HS-27A (cell line): ENCODE data around the gene ZNRF1.

ENCODE experiments used
- DNase-seq: peaks from one replicate; pipeline ENCODE4 v3.0.0-alpha.2; 2012; ENCODE audit warnings: low read depth, missing footprints

ZNRF1 gene

DNA sequence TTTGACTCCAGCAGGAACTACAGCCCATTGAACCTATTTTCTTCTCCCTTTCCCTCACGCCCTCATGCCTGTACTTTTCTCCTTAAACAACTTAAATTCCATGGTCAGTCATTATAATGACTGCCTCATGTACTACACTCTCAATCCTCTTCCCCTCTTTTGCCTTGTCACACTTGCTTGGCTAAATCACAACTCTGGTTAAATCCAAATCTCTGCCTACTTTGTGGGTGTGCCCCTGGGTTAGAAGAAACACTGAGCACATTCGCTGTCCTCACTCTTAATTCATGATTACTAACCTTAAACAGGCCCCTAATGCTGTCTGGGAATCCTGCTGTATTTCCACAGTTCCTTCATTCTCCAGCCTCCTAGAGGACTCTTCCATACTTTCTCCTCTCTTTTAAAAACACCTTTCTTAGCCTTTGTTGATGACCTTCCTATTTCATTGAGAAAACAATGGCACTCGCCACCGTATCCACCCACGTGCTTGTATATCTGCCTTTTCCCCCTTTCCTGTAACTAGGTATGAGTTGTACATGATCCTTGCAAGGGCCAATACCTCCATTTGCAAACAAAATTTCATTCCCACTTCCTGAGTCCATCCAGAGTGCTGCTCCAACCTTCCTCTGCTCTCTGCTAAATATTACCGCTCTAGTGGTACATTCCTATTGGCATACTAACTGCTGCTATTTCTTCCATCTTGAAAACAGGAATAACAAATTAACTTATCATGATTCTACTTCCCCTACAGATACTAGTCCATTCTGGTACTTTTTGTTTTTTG, 28.9 kb downstream of the ZNRF1 start:
- DNase-seq = no peak

DNA sequence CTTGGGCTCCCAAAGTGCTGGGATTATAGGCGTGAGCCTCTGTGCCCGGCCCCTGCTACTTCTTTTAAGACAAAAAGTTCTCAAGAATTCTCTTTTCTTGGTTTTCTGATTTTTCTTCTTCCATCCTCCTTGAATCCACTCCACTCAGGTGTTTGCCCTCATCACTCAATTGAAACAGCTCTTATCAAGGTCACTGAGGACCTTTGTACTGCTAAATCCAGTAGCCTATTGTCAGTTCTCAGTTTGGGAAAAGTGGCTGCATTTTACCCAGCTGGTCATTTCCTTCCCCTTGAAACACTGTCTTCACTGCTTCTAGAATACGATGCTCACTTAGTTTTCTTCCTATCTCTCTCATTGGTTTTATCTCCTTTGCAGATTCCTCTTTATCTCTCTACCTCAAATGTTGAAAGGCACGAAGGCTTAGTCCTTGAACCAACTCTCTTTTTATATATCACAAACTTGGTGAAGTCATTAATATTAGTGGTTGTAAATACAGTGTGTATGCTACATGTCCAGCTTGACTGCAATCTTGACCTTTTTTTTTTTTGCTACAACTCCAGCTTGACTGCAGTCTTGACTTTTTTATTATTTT, 29.8 kb downstream of the ZNRF1 start:
- no peak for DNase-seq

DNA sequence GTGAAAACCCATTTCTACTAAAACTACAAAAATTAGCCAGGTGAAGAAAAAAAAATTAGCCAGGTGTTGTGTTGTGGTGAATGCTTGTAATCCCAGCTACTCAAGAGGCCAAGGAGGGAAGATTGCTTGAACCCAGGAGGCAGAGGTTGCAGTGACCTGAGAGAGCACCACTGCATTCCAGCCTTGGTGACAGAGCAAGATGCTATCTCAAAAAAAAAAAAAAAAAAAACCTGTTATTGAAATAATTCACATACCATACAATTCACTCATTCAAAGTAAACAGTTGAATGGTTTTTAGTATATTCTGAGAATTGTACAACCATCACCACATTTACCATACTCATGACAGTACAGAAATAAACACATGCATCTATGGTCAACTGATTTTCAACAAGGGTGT, 31.0 kb downstream of the ZNRF1 start:
- peak; percentile 72 for DNase-seq

DNA sequence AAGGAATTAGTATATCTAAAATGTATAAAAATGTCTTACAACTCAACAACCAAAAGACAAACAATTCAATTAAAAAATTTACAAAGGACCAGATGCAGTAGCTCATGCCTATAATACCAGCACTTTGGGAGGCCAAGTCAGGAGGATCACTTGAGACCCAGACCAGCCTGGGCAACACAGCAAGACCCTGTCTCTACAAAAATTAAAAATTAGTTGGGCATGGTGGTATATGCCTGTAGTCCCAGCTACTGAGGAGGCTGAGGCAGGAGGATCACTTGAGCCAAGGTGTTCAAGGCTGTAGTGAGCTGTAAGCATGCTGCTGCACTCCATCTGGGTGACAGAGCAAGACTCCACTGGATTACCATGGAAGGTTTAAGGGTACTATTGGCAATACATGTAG, 33.8 kb downstream of the ZNRF1 start:
- DNase-seq = no peak

DNA sequence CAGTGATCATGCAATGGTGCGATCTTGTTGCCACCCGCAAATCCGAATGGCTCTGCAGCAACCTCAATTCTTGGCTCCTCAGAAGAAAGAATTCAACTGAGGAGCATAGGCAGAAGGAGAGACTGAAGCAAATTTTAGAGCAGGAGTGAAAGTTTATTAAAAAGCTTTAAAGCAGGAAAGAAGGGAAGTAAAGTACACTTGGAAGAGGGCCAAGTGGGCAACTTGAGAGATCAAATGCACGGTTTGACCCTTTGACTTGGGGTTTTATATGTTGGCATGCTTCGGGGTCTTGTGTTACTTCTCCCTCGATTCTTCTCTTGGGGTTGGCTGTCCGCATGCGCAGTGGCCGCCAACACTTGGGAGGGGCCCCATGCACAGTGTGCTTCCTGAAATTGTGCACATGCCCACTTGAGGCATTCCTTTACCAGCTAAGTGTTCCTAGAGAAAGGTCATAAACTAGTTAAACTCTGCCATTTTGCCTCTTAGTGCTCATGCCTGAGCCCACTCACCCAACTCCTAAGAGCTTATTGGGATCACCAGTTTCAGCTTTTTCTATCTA, 36.7 kb downstream of the ZNRF1 start:
- no peak for DNase-seq

DNA sequence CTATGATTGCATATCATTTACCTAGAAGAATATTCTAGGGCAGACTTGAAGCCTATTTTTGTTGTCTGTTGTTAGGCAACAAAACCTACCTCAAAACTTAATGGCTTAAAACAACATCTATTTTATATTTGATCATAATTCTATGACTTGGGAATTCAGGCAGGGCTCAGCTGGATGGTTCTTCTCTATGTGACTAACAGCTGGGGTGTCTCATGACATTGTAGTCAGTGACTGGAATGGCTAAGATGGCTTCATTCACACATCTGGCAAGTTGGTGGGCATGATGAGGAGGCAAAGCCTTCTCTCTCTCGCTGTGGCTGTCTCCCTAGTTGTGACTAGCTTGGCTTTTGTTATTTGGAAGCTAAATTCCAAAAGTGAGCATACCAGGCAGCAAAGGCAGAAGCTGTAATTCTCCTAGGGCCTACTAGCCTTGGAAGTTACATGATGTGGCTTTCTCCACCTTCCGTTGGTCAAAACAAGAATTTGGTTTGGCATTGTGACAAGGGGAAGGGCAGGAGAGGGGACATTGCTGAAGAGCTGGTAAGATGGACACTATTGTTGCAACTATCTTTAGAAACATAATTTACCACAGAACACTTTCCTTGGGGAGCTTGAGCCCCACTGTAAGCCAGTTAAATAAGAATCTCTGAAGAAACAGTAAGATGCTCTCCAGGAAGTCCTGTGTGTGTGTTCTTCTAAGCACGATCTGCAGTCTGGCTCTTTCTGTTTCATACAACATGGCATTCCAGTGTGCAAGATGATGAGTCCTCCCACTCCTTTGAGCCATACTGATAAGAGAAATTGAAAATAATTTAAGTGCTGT, 39.4 kb downstream of the ZNRF1 start:
- no peak for DNase-seq

DNA sequence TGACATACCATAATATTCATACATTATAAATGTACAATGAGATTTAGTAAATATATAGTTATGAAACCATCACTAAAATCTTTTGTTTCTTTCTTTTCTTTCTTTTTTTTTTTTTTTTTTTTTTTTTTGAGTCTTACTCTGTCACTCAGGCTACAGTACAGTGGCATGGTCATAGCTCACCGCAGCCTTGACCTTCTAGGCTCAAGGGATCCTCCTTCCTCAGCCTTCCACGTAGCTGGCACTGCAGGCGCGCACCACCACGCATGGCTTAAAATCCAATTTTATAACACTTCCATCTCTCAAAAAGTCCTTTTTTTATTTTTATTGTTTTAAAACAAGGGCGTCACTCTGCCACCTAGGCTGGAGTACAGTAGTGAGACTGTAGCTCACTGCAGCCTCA, 41.1 kb downstream of the ZNRF1 start:
- no peak for DNase-seq

DNA sequence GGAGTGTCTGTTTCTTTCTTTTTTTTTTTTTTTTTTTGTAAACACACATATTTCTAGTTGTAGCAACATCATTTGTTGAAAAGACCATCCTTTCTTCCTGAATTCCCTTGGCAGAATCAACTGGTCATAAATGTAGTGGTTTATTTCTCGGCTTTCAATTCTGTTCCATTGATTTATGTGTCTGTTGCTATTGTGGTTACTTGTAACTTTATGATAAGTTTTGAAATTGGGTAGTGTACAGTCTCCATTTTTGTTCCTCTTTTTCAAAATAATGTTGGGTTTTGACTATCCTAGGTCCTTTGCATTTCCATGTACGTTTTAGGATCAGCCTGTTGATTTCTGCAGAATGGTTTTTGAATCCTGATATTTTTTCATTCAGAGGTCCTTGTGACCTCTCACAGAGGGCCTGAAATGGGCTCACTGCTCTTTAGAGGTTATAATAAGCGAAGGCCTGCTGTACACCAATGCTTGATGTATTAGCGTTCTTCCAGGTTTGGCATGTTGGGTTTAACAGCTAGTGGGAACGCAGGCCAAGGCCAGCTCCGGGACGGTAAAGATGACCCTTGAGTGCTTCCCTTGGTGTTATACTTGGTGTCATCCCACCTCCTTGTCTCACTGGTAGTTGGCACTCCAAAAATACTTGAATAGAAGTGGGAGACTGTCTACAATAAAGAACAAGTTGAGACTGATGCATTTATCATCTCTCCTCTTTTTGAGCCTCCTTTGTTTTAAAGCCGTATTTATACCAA, 43.8 kb downstream of the ZNRF1 start:
- DNase-seq = no peak

DNA sequence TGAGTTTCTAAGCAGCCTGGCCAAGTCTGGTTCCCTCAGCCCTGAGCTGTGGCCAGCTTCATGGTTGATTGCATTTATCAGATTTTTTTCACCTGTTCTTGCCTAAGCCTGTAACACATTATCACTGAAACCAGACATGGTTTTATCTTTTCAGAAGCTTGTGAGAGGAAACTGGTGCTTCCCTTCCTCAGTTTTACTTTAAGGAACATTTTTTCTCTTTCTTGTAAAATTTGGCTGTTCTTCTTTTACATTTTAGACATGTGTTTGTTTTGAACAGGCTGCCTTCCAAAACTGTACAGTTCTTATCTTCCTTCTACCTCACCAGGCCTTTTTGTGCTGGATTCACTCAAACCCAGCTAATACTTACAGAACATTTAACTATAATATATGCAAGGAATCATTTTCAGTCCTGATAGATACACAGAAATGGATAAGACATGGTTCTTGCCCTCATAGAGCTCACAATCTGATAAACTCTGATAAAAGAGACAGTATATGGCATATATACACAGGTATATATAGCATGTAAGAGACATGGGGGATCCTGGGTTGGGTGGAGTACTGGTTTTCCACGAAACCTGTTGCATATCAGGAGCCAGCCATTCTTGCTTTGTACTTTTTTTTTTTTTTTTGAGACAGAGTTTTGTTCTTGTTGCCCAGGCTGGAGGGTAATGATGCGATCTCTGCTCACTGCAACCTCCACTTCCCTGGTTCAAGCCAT, 44.5 kb downstream of the ZNRF1 start:
- DNase-seq = no peak

DNA sequence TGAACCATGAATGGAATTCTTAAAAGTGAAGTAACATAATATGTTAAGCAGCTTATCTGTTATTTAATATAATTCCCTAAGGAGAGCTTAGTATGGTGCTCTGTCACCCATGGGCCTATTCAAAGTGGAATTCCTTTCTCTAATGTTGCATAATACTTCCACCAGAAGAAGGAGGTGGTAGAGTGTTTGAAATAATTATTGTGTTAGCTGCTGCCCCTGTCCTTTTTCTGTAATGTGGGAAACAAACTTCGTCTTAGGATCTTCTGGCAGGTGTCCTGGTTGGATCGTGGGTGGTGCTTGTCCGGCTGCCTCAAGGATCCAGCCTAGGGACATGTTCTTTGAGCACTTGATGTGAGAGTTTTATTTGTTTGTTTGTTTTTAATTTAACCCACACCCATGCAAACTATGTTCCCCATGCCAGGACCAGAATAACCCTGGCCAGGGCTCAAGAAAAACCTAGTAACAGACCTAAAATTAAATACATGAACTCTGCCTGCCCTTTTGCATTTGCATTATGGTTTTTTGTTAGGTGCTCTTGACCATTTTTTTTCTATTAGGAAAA, 46.1 kb downstream of the ZNRF1 start:
- no peak for DNase-seq

DNA sequence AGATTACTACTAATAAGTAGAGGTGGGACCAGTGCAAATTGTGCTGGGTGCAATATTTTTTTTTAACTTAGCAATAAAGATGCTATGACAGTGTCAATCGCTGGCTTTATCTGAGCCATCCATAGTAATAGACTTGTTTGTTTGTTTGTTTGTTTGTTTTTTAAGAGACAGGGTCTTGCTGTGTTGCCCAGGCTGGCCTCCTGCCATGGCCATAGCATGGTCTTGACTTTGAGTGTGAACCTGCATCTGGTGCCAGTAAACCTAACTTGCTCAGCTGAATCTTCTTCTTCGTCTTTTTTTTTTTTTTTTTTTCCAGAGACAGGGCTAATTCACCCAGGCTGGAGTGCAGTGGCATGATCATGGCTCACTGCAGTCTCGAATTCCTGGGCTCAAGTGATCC, 46.6 kb downstream of the ZNRF1 start:
- DNase-seq = no peak

DNA sequence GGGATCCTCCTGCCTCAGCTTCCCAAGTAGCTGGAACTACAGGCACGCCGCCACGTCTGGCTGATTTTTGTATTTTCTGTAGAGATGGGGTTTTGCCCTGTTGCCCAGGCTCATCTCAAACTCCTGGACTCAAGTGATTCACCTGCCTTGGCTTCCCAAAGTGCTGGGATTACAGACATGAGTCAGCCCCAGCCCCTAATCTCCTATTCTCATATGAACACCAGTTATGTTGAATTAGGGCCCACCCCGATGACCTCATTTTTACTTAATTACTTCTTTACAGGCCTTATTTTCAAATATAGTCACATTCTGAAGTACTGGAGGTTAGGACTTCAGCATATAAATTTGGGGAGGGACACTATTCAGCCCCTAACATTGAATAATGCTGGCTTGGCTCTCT, 49.2 kb downstream of the ZNRF1 start:
- DNase-seq = no peak

DNA sequence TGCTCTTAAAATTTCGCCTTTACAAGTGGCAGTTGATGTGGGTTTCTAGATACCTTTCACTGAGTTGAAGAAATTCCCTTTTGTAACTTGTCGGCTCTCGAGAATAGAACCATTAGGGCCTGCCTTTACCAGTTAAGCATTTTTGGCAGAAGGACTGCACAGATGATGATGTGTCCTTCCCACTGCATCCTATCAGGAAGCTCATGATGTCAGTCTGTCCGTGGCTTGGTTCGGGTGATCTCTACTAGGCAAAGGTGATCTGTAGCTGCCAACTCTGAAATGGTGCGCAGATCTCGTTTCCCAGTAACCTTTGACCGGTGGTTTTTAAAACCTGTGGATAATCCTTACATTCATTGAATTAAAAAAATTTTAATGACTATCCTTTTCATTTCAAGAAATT, 49.7 kb downstream of the ZNRF1 start:
- no peak for DNase-seq

DNA sequence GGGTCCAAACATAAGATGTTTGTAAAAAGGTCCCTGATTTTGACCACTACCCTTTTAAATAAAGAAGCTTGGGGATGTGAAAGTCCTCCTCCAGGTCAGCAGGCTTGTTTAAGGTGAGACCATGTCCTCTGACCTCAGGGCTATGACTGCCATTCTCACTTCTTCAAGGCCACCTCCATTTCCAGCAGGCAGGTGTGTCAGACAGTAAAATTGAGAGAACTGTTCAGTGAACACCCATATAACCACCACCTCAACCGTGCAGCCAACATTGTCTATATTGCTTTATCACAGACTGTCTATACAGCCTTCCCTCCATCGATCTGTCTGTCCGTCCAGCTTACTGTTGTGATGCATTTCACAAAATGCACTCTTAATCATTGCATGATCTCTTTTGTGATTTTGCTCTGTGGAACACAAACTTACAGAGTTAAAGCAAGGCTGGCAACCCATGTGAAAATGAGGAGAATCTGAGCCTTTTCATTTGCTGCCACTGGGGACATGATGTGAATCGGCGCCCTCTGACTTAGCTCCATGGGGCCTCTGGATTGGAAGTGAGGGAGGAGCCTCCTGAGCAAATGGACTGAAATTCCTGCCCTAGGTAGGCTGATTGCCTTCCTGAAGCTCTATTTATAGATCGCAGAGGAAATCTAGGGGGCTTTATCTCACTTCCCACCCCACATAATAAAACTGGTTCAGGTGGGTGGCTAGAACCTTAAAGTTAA, 53.8 kb downstream of the ZNRF1 start:
- DNase-seq = no peak

DNA sequence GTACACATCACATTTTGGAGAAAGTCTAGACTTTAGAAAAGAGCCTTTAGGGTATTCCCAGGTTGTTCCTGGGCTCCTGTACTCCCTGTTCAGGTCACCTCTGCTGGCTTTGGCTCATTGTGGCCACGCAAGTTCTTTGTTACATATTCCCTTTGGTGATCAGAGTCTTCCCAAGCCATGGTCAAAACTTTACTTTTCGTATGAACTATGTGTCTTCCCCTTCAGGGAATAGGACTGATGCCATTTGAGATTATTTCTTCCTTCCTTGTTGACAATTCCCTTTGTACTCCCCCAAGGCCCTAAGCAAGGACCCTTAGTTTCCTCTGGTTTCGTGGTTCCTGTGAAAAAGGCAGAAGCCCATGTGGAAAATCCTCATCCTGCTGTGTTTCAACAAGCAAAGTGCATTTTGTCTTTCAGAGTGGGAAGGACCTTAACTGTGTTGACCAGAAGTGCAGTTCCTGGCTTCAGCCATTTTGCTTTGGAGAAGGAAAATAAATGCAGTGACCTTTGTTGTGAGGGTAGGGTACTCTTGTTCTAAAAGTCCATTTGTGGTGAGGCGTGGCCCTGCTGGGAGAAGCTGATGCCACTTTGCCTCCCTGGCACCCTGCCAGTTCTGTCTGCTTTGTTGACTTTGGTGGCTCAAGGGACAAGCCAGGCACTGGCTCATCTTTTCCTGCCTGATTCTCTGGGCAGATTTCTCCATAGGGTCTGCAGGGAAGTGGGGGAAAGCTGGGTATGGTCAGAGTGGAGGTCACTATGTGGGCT, 55.1 kb downstream of the ZNRF1 start:
- no peak for DNase-seq

DNA sequence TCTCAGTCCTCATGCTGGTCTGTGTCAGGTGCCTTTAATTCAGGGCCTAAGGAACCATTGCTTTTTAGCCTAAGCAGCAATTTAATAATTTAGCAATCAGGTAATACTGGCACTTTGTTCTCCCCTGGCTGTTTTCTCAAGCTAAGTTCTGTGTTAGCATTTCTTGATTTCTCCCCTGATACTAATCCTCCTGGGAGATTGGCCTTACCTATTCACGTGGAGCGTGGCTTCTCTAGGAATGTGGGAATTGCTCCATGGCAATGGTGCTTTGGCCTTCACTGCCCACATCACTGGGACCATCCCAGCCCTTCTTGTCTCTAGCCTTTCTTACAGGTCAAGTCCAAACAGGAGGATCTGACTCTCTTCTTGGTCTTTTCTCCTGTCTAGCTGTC, 55.7 kb downstream of the ZNRF1 start:
- DNase-seq = no peak

DNA sequence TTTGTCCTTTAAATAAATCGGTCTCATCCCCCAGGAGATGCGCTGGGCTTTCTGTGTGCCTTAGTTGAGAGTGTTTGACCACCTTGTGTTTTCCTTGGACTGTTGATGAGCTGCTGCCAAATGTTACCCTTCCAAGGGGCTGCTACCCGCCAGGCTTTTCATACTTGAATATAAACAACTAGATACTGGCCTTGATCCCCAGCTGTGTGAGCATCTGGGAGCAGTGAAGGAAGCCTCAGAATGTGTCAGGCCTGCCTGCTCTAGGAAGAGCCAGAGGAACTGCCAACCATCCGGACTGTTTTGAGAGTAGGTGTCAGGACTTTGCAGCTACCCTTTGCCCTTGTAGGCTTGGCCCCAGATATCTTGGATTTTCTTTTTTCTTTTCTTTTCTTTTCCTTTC, 60.0 kb downstream of the ZNRF1 start:
- no peak for DNase-seq

DNA sequence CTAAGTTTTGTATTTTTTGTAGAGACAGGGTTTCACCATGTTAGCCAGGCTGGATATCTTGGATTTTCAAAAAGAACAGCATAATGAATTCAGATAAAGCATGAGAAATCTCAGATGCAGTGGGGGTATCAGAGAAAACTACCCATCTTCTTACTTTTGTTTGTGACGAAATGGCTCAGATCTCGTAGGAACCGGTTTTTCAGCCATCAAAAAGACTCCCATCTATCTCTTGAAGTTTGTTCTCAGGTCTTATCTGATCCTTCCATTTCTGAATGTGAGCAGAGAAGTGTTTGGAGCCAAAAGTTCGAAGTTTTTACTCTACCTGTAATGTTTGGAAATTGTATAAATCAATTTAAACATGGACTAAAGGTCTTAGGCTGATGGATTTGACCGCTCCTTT, 60.6 kb downstream of the ZNRF1 start:
- DNase-seq = no peak

DNA sequence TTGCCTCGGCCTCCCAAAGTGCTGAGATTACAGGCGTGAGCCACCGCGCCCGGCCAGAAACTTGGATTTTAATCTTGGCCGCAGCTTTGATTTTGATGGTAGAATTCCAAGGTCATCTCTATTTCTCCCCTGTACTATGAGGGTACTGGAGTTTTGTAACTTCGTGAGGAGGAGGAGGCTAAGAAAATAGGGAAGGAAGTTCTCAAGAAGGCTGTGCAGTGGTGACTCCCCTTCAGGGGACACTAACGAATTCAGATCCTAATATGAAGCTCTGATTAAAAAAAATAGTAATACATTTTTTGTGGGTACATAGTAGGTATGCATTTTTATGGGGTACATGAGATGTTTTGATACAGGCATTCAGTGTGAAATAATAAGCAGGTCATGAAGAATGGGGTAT, 61.9 kb downstream of the ZNRF1 start:
- no peak for DNase-seq

DNA sequence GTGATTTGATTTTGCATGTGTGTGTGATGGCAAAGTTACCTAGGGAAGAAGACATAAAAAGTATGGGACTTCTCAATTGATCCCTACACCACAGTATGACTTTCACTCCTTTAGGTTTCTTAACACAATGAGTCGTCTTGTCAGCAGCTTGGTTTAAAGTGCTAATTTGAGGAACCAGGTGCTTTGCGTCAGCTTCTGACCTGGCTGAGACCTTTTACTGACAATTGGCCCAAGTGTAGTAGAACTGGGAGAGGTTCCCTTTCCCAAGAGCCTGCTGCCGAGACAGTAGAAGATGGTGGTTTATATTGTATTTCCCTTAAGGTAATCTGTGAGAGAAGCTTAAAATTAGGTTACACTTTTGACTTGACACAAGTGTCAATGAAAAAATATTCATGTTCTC, 62.8 kb downstream of the ZNRF1 start:
- DNase-seq = no peak
